GM18508 (cell line): Measurements from ENCODE around the gene NKX1-1.
"Not testable (repeated sequence)": the region's sequence is repeated elsewhere in the genome, so short reads cannot be mapped to it uniquely, and the experiment has no call there.

ENCODE experiments used
- ATAC-seq: cut with Tn5 transposase; IDR thresholded peaks from one replicate; pipeline ENCODE4 v1.9.1; 2021; ENCODE audit warnings: moderate number of reproducible peaks; ENCODE audit not compliant: insufficient read depth, unreplicated experiment

NKX1-1 gene

GRCh38 chr4:1406394-1406980 lies at the start of gene NKX1-1:
TSS of gene NKX1-1 (minus strand) at chr4:1406442. CDS start at chr4:1406442, 0 bp downstream.
- no peak for ATAC-seq

DNA sequence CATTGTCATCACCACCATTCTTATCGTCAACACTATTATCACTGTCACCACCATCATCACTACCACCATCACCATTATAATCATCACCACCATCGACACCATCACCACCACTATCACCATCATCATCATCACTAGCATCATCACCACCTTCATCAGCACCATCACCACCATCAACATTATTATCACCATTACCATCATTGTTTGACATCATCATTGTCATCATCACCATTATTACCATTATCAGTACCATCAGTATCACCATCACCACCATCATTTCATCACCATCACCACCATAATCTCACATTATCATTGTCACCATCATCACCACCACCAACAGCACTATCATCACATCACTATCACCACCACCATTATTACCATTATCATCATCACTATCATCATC lies 47.5 kb upstream of the NKX1-1 start:
- no peak for ATAC-seq

GRCh38 chr4:1452431-1453051 lies 46.3 kb upstream of the NKX1-1 start:
- ATAC-seq = no peak

DNA sequence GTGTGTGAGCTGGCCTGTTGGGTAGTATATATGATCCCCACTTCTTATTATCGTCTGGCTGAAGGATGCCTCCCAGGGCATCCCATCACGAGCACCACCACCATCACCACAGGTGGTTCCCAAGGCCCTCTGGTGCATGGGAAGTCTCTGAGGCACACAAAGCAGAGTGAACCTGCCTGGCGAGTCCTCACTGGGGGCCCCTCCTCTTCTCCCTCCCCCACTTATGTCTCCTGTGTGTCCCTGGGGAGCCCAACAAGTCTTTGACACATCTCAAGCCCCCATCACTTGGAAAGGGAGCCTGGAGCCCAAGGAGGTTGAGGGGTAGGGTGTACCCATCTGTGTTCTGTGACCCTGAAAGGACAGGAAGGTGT lies 45.5 kb upstream of the NKX1-1 start:
- ATAC-seq = no peak

DNA sequence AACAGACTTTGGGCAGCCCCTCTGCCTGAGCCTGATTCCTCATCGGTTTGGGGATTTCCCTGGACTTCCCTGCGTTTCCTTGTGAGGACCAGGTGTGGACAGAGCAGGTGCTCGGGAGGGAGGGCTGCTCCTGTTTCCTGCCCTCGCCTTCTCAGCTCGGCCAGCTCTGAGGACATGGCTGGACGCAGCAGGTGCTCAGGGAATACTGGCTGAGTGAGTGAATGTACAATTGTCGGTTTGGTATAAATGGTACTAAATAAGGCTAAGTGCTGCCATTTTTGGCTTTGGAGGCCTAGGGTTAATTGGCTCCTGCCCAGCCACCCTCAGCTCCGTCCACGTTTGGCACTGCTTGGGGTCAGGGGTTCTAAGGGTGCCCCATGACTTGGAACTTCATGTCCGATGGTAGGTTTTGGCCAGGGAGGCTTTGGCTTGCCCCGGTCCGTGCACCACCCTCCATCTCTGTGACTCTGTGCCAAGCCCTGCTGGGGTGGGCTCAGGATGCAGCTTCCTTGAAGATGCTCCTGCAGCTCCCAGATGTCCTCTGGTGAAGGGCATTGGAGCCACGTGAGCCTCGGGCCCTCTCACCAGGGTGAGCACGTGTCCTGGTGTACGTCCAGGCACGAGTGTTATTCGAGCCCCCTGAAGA lies 45.0 kb upstream of the NKX1-1 start:
- no peak for ATAC-seq

- ATAC-seq = no peak
Observed at GRCh38 chr4:1449833-1450741, 43.8 kb upstream of the NKX1-1 start.

DNA sequence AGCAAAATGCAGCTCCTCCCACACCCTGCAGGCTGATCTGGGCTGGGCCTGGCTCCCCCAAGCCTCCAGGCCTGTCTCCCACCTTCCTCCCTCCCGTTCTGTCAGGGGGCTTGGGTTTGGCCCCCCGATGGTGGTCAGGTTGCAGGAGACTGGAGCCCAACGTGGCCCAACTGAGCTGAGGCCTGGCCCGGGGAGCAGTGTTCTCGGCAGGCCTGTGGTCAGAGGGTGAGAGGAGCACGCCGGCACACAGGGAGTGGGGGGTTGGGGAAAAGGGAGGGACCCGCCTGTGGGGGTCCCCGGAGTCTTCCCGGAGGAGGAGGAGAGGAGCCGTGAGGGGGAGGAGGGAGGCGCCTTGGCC lies 43.2 kb upstream of the NKX1-1 start:
- ATAC-seq = no peak

DNA sequence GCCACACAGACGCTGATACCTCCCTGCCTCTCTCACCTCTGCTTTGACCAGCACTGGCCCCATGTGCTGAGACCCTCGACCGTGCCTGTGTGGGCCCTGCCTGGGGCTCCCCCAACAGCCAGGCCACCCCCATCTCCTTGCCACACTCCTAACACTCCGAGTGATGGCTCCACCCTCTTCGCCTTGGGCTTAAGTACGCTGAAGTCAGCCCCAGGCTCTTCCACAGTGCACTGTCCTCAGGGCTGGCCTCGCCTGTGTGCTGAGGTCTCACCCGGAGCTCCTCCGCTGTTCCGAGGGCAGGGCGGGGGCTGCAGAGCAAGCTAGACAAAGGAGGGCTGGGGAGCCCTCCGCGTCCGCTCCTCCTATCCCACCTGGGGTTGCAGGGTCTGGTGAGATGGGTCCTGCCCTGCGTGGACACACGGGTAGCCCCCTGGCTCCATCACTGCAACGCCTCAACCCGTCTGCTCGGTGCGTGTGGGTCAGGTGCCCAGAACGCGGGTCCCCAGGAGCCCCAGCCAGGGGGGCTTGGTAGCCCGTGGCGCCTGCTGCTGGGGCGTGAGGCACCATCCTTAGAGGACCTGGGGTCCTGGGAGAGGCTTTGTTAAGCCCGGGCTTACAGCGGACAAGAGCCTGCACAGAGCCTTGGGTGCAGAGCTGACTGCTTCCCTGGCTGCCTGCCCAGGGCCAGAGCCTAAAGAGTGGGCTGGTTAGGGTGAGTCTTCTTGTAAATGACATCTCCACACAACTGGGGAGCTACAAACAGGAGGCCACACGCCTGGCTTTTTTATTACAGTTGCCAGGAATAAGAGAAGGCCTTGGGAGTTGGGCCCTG lies 42.6 kb upstream of the NKX1-1 start:
- ATAC-seq = no peak

- ATAC-seq = no peak
Observed at GRCh38 chr4:1447676-1448588, 41.7 kb upstream of the NKX1-1 start.

- ATAC-seq = no peak
Observed at GRCh38 chr4:1446502-1447386, 40.5 kb upstream of the NKX1-1 start.

- no peak for ATAC-seq
Observed at GRCh38 chr4:1445716-1446445, 39.6 kb upstream of the NKX1-1 start.

GRCh38 chr4:1443688-1444172 lies 37.5 kb upstream of the NKX1-1 start:
- ATAC-seq = not testable (repeated sequence)

GRCh38 chr4:1427010-1427409 lies 20.8 kb upstream of the NKX1-1 start:
- no peak for ATAC-seq

- no peak for ATAC-seq
Observed at GRCh38 chr4:1421657-1422056, 15.4 kb upstream of the NKX1-1 start.

DNA sequence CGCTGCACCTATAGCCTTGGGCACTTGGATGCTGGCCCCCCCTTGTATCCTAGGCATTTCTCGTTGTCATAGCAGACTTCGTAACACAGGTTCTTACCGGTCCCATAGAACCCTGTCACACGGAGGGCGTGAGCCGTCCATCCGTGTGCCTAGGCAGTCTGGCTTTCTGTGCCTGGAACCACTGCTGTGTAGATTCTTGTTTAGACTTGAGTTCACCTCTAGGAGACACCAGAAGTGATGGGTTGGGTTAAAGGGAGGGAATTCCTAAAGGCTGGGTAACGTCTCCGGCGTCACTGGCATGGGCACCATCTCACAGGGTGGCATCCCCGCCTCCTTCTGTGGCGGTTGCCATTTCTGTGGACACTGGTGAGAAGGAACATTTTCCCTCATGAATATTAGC lies 13.5 kb upstream of the NKX1-1 start:
- ATAC-seq = no peak

DNA sequence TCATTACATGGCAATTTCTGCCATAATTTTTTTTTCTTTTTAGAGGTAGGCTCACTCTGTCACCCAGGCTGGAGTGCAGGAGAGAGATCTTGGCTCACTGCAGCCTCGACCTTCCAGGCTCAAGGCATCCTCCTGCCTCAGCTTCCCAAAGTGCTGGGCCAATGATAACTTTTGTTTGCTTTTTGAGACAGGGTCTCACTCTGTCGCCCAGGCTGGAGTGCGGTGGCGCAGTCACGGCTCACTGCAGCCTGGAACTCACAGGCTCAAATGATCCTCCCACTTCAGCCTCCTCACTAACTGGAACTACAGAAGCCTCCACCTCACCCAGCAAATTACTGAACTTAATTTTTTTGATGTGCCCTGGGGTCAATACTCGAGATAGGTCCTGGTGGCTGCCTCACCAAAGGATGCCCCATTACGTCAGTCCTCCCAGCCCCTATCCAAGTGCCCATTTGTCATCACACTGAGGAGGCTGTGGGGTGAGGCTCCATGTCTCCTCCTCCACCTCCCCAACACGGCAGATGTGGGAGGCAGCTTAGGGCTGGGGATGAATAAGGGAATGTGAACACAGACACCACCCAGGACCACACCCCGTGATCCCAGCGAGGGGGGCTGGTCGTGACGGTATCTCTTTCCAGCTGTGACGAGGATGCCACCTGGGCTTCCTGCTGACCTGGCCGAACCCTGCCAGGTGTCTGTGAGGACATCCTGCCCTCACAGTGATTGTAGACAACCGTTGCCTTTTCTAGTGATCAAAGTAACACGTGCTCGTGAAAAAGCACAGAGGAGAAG lies 12.4 kb upstream of the NKX1-1 start:
- ATAC-seq = no peak
